Testis (tissue), 2 donors: Measurements from ENCODE around the gene TMEM151B.
"Not testable (repeated sequence)": the region's sequence is repeated elsewhere in the genome, so short reads cannot be mapped to it uniquely, and the experiment has no call there.

Experiments used
- CTCF ChIP-seq, 3 experiments: fragments of 450-650 bp in 2 of 3; fragments of 200-600 bp in 1 of 3; sonication (generic) in 1 of 3; IDR thresholded peaks; one replicate each; pipeline ENCODE4 v1.5.1; 2016 to 2019; ENCODE audit warnings: antibody characterized with exemption in 3 of 3, mild to moderate bottlenecking in 2 of 3, moderate library complexity in 1 of 3
- POLR2A ChIP-seq: fragments of 450-650 bp; IDR thresholded peaks from one replicate; pipeline ENCODE4 v1.6.1; 2017; ENCODE audit warnings: antibody characterized with exemption, mild to moderate bottlenecking, moderate library complexity

GRCh38 chr6:44314657-44315056 lies 44.4 kb downstream of the TMEM151B start:
- TF ChIP-seq CTCF (IDR thresholded peaks at IDR 0.05); POLR2A: not testable (repeated sequence)
